HG03571 (cell line): Measurements from ENCODE around the gene ZBTB7C.

Source experiments
- ATAC-seq: cut with Tn5 transposase; IDR thresholded peaks from one replicate; pipeline ENCODE4 v1.9.1; 2021; ENCODE audit not compliant: unreplicated experiment

ZBTB7C gene

GRCh38 chr18:48073211-48073930, 335.8 kb downstream of the ZBTB7C start:
- ATAC-seq = no peak

DNA sequence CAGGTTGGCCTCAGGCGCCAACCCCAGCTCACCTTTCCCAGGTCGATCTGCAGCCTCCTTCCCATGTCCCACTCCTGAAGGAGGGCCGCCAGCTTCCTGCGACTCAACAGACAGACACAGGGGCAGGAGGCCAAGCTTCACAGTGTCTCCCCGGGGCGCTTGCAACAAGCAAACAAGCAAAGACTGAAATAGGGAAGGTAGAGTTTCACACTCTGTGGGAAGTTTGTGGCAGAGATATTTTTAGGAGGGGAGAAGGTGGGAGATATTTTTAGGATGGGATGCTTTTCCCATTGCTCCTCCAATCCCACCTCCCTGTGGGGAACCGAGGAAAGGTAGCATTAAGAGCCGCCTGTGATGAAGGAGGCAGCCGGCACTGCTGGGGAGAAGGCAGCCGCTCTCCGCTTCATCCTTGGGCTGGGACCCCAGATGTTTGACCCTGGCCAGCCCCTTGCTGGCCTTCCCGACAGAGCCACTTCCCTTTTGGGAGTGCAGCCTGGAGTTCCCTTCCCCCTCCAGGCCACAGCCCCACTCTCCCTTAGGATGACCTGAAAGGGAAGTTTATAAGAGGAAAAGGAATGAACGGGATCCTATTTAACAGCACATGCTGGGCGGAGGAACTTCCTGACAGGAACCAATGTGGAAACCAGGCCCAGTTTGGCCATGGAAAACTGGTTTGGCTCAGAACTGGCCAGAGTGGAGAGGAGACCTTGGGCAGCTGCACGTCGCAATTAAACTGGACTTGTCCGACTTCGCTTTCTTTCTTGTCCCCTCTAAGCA, 336.6 kb downstream of the ZBTB7C start:
- no peak for ATAC-seq

DNA sequence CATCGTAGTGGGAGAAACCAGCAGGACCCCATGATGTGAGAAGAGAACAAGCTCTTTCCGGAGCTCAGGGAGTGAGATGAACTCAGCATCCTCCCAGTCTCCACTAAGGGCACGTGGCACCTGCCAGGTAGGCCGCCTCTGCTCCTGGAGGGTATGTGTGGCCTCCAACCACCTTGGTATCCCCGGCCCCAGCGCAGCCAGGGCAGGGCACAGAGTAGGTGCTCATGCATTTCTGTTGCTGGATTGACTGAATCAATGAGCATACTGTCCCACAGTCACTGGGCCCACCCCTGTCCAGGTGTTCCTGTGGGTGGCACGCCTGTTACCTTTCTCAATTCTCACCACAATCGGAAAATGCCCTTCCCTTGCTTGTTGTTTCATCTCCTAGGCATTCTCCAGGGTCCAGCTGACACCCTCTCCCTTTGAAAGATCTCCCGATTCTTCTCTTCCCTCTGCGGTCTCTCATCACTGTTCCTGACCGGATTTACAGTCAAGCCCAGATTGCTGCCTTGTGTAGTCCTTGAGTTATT, 340.2 kb downstream of the ZBTB7C start:
- ATAC-seq = no peak

DNA sequence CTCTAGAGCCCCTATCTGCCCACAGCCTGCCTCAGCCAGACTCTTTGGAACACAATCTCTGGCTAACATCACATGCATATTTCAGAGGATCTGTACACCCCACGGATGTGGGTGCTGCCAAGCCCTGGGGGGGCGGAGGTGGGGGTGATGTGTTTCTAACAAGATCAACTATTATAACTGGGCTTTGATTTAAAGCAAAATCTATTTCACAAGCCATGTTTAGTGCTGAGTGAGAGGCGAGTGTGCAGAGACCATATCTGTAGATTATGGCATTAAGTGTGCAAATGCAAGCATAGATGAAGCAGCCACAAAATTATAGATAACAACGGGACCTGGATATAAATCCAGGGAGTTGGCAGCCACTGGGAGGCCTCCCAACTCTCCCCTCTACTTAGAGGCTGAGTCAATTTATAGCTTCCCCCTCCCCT, 342.9 kb downstream of the ZBTB7C start:
- ATAC-seq = no peak

- no peak for ATAC-seq
These were observed 343.6 kb downstream of the ZBTB7C start for GRCh38 chr18:48065601-48065995.

DNA sequence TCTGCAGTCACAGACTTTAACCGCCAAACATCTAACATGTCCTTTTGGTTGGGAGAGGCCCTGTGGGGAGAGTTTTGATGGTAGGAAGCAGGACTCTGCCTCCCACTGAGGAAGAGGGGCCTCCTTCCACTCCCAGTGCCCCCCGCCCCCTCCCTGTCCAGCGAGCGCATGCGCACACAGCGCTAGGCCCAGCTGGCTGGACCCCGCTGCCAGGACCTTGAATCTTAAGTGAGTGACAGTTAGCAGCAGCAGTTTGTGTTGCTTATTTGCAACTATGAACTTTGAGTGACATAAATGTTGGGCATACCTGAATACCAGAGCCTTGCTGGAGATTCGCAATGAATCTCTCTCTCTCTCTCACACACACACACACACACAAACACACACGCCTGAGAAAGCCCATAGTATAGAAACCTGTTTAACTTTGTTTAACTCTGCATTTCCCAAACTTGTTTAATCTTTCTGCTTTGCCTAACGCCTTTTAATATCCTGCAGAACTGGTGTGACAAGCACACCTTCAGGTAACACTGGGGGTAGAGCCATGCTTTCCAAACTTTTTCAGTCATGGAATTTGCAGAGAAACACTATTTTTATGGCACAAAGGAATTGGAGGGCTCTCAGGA, 344.1 kb downstream of the ZBTB7C start:
- no peak for ATAC-seq

GRCh38 chr18:48061781-48062570, 347.2 kb downstream of the ZBTB7C start:
- no peak for ATAC-seq

DNA sequence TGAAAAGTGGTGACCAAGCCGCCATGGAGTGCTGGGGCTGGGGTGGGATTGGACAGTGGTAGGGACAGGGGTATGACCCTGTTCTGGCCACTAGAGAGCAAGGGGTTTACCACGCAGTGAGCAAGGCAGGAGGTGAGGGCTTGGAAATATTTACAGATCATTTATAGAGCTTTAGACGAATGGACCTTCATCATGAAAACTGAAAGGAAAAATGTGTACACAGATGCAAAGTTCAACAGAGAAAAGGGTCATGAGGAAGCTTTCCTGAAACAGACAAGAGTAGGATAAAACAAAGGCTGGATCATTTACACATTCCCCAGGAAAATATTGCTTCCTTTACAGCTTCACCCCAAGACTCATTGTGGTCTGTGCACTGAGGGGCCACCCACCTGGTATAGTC, 348.2 kb downstream of the ZBTB7C start:
- no peak for ATAC-seq

GRCh38 chr18:48060346-48060745, 348.8 kb downstream of the ZBTB7C start:
- ATAC-seq = no peak

GRCh38 chr18:48059455-48060010, 349.6 kb downstream of the ZBTB7C start:
- ATAC-seq = no peak

- ATAC-seq = no peak
These were observed 350.7 kb downstream of the ZBTB7C start for GRCh38 chr18:48058486-48058885.

DNA sequence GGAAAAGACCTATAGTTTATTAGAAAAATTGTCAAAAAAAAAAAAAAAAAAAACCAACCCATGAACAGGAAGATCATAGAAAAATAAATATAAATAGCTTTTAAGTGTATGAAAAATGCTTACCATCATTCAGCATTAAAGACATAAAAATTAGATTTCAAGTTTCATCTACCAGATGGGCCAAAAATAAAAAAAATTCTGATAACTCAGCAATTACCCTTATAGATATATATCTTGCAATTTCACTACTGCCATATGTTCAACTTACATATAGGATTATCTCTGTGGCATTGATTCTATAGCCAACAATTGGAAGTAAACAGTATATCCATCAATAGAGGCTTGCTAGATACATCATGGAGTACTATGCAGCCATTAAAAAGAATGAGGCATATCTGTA, 352.2 kb downstream of the ZBTB7C start:
- ATAC-seq = no peak

DNA sequence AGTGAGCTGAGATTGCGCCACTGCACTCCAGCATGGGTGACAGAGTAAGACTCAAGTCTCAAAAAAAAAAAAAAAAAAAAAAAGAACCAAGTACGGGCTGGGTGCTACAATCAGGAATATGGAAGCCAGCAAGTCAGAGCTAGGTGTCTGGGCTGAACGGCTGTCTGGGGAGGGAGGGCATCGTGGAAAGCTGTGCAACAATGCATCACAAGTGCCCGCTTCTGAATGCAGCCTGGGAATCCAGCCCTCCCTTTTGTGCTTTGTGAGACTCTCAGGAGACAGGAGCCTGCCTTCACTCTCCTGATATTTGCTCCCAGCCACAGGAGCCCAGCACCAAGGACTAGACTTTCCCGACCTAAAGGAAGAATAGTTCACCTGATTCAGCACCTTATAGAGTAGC, 353.8 kb downstream of the ZBTB7C start:
- no peak for ATAC-seq

DNA sequence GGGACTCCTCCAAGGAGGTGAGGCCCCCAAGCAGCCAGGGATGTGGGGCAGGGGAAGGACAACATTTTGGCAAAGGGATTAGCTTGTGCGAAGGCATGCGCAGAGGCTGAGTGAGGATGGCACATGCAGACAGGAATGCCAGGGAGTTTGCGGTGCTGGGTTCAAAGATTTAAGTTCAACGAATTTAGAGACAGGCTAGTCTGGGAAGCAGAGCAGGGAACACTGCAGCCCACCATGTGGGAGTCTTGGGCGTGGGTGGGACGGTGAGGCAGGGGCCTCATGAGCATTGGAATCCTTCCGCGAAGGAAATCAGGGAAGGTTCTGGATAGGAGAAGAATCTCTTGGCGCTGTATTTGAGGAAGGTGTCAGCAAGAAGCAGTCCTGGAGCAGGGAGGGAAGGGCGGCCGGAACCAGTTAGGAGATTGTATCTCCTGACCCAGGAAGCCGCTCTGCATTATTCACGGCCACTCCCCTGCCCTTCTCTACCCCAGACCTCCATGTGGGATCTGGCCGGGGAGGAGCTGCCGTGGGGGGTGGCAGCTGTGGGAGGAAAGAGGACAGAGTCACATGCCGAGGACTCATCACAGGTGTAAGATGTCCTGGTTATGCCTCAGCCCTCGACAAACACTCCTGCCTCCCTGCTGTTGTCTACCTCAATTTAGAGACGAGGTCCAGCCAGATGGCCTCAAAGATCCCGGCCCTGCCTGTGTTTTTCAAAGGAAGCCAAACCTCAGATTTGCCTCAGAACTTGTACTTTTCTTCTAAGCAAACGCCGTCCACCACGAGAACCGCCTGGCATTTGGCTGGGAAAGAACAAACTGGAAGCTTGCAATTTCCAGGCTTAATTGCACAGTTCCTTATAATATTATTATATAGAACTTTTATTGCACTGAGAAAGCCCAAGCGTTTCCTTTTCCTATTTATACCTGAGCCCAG, 355.0 kb downstream of the ZBTB7C start:
- ATAC-seq = no peak

GRCh38 chr18:48052842-48053241, 356.3 kb downstream of the ZBTB7C start:
- ATAC-seq = no peak

- ATAC-seq = no peak
These were observed 357.0 kb downstream of the ZBTB7C start for GRCh38 chr18:48051945-48052840.

GRCh38 chr18:48050176-48050575, 359.0 kb downstream of the ZBTB7C start:
- no peak for ATAC-seq

DNA sequence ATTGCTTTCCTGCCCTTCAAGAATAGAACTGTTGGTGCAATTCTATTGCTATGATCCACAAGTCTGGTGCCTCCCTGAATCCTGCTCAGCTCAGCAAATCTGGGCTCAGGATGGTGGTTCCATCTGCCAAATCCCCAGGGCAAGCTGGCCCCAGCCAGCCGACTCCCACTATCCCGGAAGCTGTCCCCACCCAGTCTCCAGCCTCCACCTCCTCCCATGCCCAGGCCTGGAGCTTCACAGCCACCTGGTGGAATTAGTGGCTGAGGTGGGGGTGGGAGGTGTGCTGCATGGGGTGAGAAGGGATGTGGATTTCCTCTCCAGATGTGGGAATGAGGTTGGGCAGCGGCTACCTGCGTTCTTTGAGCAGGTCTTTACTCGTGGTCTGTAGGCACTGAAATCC, 359.4 kb downstream of the ZBTB7C start:
- no peak for ATAC-seq

DNA sequence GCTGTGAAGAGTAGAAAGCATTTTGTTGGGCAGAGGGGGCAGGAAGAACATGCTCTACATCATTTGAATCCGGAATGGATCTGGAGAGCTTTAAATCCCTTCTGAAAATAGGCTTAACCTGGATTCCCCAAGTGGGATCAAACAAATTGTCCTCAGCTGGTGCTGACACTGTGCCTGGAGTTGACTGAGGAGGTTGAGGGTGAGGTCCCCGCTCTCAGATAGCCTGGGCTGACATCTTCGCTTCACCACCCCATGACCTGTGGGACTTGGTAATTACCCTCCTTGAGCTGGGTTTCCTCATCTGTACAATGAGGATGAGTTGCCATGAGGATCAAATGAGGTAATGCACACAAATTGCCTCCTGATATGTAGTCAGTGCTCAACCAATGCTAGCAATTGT, 360.9 kb downstream of the ZBTB7C start:
- ATAC-seq = no peak
